OCI-LY1 (cell line): ENCODE results near the gene DUSP7.

ENCODE experiments used
- H2AFZ ChIP-seq: fragments of 200-600 bp; sonication (generic), shearing (Covaris generic); 2 replicates; pipeline ENCODE4 v1.6.0; 2014; ENCODE audit warnings: antibody characterized with exemption, mild to moderate bottlenecking, low read length
- H3F3A ChIP-seq: fragments of 200-600 bp; sonication (generic), shearing (Covaris generic); 2 replicates; pipeline ENCODE4 v1.6.0; 2014; ENCODE audit warnings: mild to moderate bottlenecking, antibody characterized with exemption, low read length, moderate library complexity; ENCODE audit not compliant: insufficient read depth
- H3K27ac ChIP-seq: fragments of 200-600 bp; sonication (generic); 2 replicates; pipeline ENCODE4 v1.5.1; 2014; ENCODE audit warnings: low read length, mixed run types, mild to moderate bottlenecking, low read depth; ENCODE audit not compliant: poor library complexity, severe bottlenecking
- H3K27me3 ChIP-seq: fragments of 200-600 bp; sonication (generic); 2 replicates; pipeline ENCODE4 v1.6.0; 2014; ENCODE audit warnings: antibody characterized with exemption, mild to moderate bottlenecking, low read length, moderate library complexity; ENCODE audit not compliant: insufficient read depth
- H3K36me3 ChIP-seq: fragments of 200-600 bp; sonication (generic); 2 replicates; pipeline ENCODE4 v1.6.1; 2014; ENCODE audit warnings: mild to moderate bottlenecking, antibody characterized with exemption, low read length, moderate library complexity, mixed read lengths; ENCODE audit not compliant: insufficient read depth
- H3K4me1 ChIP-seq: fragments of 200-600 bp; sonication (generic); 2 replicates; pipeline ENCODE4 v1.5.1; 2014; ENCODE audit warnings: mild to moderate bottlenecking, low read length, moderate library complexity; ENCODE audit not compliant: insufficient read depth, severe bottlenecking
- H3K4me2 ChIP-seq: fragments of 200-600 bp; sonication (generic), shearing (Covaris generic); 2 replicates; pipeline ENCODE4 v1.6.1; 2014; ENCODE audit warnings: low read length
- H3K4me3 ChIP-seq: fragments of 200-600 bp; sonication (generic); 2 replicates; pipeline ENCODE4 v1.5.1; 2014; ENCODE audit warnings: low read length, low read depth, mild to moderate bottlenecking, mixed read lengths; ENCODE audit not compliant: poor library complexity, severe bottlenecking
- H3K79me2 ChIP-seq: fragments of 200-600 bp; shearing (Covaris generic); 2 replicates; pipeline ENCODE4 v1.6.1; 2016; ENCODE audit warnings: mixed run types, low read length, mixed read lengths; ENCODE audit not compliant: insufficient read depth
- H3K9ac ChIP-seq: fragments of 200-600 bp; sonication (generic), shearing (Covaris generic); 2 replicates; pipeline ENCODE4 v1.6.1; 2014; ENCODE audit warnings: mild to moderate bottlenecking, low read length, mixed read lengths
- H3K9me2 ChIP-seq: fragments of 200-600 bp; sonication (generic), shearing (Covaris generic); 2 replicates; pipeline ENCODE4 v1.6.1; 2014; ENCODE audit warnings: low read depth, mild to moderate bottlenecking, low read length, mixed read lengths
- H3K9me3 ChIP-seq: fragments of 200-600 bp; shearing (Covaris generic); 2 replicates; pipeline ENCODE4 v1.6.1; 2014; ENCODE audit warnings: low read length, mixed read lengths
- H4K20me1 ChIP-seq: fragments of 200-600 bp; sonication (generic), shearing (Covaris generic); 2 replicates; pipeline ENCODE4 v1.6.0; 2016; ENCODE audit warnings: mild to moderate bottlenecking, low read length; ENCODE audit not compliant: insufficient read depth
- EZH2 ChIP-seq: fragments of 200-600 bp; sonication (generic), shearing (Covaris generic); IDR thresholded peaks from 2 replicates; pipeline ENCODE4 v1.8.0; 2017; ENCODE audit warnings: borderline replicate concordance, mixed run types, mild to moderate bottlenecking, antibody characterized with exemption, low read length, moderate library complexity, mixed read lengths
- TF ChIP-seq, protein P1 (sequence below): fragments of 200-600 bp; sonication (generic), shearing (Covaris generic); IDR thresholded peaks from 2 replicates; pipeline ENCODE4 v1.5.1; 2017; ENCODE audit warnings: mild to moderate bottlenecking, antibody characterized with exemption, low read length, moderate library complexity, mixed read lengths

Gene DUSP7

DNA sequence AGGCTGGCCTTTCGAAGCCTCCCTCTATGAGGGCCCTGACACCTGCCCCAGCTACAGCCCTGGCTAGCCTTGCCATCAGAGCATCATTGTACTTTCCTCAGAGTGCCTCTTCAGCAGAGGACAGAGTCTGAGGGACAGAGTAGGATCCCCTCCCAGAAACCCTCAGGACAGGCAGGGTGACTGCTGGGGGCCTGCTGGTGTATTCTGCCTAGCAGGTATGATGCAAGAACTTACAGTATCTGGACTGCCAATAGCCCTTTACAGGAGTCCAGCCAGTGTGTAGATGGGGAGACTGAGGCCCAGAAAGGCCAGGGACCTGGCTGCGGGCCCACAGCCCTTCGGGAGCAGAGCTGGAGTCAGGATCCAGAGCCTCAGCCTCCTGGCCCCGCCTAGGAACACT is 19.1 kb downstream of the DUSP7 start:
- Histone ChIP-seq H3K4me1 (no peaks in the 10 kb centered on the region), H3K9ac (no peak overlapping the region), H3K9me3 (no peaks in the 10 kb centered on the region), H3K79me2 (no peaks in the 10 kb centered on the region), H3K36me3 (no peaks in the 10 kb centered on the region), H3K4me3 (no peak overlapping the region), H3K27me3 (peaks cover 21% of the 10 kb centered on the region; the same call in 1 of the 2 replicates), H3K27ac (no peak overlapping the region), H3F3A (no peaks in the 10 kb centered on the region), H3K9me2 (no peaks in the 10 kb centered on the region), H2AFZ (no peak overlapping the region), H3K4me2 (no peak overlapping the region), H4K20me1 (no peaks in the 10 kb centered on the region)
- TF ChIP-seq, protein P1, sequence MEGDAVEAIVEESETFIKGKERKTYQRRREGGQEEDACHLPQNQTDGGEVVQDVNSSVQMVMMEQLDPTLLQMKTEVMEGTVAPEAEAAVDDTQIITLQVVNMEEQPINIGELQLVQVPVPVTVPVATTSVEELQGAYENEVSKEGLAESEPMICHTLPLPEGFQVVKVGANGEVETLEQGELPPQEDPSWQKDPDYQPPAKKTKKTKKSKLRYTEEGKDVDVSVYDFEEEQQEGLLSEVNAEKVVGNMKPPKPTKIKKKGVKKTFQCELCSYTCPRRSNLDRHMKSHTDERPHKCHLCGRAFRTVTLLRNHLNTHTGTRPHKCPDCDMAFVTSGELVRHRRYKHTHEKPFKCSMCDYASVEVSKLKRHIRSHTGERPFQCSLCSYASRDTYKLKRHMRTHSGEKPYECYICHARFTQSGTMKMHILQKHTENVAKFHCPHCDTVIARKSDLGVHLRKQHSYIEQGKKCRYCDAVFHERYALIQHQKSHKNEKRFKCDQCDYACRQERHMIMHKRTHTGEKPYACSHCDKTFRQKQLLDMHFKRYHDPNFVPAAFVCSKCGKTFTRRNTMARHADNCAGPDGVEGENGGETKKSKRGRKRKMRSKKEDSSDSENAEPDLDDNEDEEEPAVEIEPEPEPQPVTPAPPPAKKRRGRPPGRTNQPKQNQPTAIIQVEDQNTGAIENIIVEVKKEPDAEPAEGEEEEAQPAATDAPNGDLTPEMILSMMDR = no peak
- TF ChIP-seq EZH2 = no peak

DNA sequence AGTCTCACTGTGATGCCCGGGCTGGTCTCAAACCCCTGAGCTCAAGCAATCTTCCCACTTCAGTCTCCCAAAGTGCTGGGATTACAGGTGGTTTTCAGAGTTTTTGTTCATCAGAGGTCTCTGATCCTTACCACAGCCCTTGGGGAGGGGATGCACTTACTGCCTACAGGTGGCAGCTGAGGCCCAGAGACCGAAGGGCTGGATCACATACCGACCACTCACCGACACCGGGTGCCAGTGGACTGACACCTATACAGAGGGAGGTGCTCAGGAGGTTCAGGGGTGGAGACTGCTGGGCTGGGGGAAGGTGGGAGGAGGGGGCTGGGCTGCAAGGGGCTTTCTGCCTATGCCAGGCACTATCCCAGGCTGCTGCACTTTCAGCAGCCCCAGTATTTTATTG is 19.5 kb downstream of the DUSP7 start:
- no peak overlapping the region for H3K4me3 ChIP-seq
- no peak overlapping the region for H2AFZ ChIP-seq
- no peaks in the 10 kb centered on the region for H3K36me3 ChIP-seq
- no peaks in the 10 kb centered on the region for H3K4me1 ChIP-seq
- H3K4me2 ChIP-seq = no peak overlapping the region
- no peaks in the 10 kb centered on the region for H3K79me2 ChIP-seq
- H3K27me3 ChIP-seq = peaks cover 21% of the 10 kb centered on the region; the same call in 1 of the 2 replicates
- no peak overlapping the region for H3K9ac ChIP-seq
- no peaks in the 10 kb centered on the region for H3F3A ChIP-seq
- no peak overlapping the region for H3K27ac ChIP-seq
- H3K9me2 ChIP-seq = no peaks in the 10 kb centered on the region
- H4K20me1 ChIP-seq = no peaks in the 10 kb centered on the region
- TF ChIP-seq, protein P1 = peak; percentile 18; the same call in 1 of the 2 replicates
- TF ChIP-seq EZH2 = no peak
- no peaks in the 10 kb centered on the region for H3K9me3 ChIP-seq

DNA sequence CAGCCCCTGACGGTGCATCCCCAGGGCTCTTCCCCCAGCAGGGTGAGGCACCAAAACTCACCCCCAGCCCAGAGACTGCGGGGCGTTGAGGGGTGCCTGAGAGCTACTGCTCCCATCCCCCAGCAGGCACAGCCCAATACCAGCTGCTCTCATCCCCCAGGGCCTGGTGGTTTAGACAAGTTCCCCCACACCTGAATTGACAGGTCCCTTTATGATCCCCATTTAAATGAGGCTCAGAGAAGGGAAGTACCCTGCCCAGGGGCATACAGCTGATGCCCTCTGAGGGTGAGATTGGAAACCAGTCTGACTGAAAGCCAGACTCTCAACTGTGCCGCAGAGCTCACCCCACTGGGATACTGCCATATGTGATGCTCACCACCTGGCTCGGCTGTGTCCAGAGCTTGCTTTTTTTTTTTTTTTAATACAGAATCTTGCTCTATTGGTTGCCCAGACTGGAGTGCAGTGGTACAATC is 20.1 kb downstream of the DUSP7 start:
- TF ChIP-seq EZH2 = no peak
- TF ChIP-seq, protein P1 = no peak

More for the DNA sequence above, 20.1 kb downstream of the DUSP7 start:
- no peak overlapping the region for H3K4me3 ChIP-seq
- no peaks in the 10 kb centered on the region for H3F3A ChIP-seq
- H3K4me2 ChIP-seq = no peak overlapping the region
- H3K79me2 ChIP-seq = no peaks in the 10 kb centered on the region
- no peaks in the 10 kb centered on the region for H3K9me2 ChIP-seq
- H2AFZ ChIP-seq = no peak overlapping the region
- no peaks in the 10 kb centered on the region for H3K9me3 ChIP-seq
- no peak overlapping the region for H3K27ac ChIP-seq
- no peaks in the 10 kb centered on the region for H4K20me1 ChIP-seq
- H3K36me3 ChIP-seq = no peaks in the 10 kb centered on the region
- H3K4me1 ChIP-seq = no peaks in the 10 kb centered on the region
- H3K9ac ChIP-seq = no peak overlapping the region
- peaks cover 19% of the 10 kb centered on the region; the same call in 1 of the 2 replicates for H3K27me3 ChIP-seq
